MM.1S (cell line): ENCODE measurements around the gene ZFYVE28.

Experiments used
- CTCF ChIP-seq: fragments of 300-600 bp; sonication (generic); IDR thresholded peaks from 2 replicates; pipeline ENCODE4 v1.5.1; 2016; ENCODE audit warnings: antibody characterized with exemption, low read length, mixed read lengths
- EZH2 ChIP-seq: fragments of 300-600 bp; sonication (generic); optimal IDR thresholded peaks from 2 replicates; pipeline ENCODE3; 2017; ENCODE audit warnings: low read depth, mild to moderate bottlenecking, antibody characterized with exemption, low read length, mixed read lengths
- EZH2phosphoT487 ChIP-seq: fragments of 300-600 bp; sonication (generic); IDR thresholded peaks from 2 replicates; pipeline ENCODE4 v1.6.1; 2018; ENCODE audit warnings: antibody characterized with exemption, low read length

DNA sequence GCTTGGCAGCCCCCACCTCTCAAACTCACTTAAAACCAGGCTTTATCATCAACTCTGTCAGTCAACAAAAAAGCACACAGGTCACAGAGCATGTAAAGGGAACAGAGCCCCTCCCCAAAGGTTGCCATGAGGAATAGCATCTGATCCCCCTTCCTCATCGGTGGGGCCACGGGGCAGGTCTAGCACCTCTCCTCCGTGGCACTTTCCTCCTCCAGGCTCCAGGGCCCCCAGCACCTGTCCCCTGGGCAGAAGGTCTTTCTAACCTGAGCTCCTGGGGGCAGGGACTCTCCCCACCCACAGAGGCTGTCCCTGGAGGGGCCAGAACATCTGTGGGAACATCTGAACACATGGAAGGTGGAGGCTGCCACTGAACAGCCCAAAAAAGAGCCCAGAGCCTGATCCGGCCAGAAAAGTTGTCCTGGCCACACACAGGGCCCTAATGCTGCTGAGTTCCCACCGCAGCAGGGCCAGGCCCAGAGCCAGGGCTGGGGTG lies 65.7 kb downstream of the ZFYVE28 start:
- TF ChIP-seq CTCF (no peak), EZH2 (no peak), EZH2phosphoT487 (no peak)
